GM19452 (cell line): ENCODE data around the gene KLHL10.
"Not testable (repeated sequence)": the region's sequence is repeated elsewhere in the genome, so short reads cannot be mapped to it uniquely, and the experiment has no call there.

ENCODE experiments used
- ATAC-seq: cut with Tn5 transposase; IDR thresholded peaks from one replicate; pipeline ENCODE4 v1.9.1; 2021; ENCODE audit not compliant: unreplicated experiment

Gene KLHL10

DNA sequence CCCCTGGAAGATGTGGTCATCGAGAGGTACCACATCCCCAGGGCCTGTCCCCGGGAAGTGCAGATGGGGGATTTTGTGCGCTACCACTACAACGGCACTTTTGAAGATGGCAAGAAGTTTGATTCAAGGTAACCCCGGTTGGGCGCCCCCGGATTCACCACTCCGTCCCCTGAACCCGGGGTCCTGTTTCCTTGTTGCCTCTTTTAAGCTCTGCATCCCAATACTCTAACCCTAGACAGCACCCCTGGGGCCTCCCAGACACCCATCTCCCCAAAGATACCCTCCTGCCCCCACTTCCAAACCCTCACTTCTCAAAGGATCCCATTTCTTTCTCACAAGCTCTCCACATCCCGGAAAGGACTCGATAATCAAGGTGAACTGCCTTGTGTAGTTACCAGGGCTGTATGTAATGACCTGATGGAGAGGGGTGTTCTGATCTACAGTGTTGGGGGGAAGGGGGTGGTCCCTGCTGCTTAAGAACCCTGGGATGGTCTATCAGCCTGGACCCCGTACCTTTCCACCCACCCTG lies 24.4 kb upstream of the KLHL10 start:
- no peak for ATAC-seq

DNA sequence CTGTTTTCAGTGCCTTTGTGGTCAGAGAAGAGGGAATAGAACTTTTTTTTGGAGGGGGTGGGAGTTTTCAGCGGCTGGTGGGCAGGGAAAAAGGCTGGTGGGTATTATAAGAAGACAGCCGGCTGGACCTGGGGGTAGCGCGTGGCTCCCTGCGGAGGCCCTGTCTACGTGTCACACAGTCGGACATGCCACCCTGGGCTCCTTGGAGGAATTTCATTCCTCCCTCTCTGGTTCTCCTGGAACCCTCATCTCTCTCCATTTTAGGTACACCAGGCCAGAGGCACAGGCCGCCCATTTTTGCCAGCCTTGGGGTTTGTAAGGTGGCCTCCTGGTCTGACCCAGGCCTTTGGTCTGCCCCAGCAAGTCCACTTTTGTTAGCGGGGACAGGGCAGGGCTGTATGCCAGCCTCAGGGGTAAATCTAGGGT lies 23.9 kb upstream of the KLHL10 start:
- no peak for ATAC-seq

GRCh38 chr17:41814195-41814594 lies 23.4 kb upstream of the KLHL10 start:
- ATAC-seq: no peak

- ATAC-seq: no peak
Observed at GRCh38 chr17:41816637-41817320, 20.8 kb upstream of the KLHL10 start.

GRCh38 chr17:41818024-41818423 lies 19.6 kb upstream of the KLHL10 start:
- ATAC-seq: no peak

DNA sequence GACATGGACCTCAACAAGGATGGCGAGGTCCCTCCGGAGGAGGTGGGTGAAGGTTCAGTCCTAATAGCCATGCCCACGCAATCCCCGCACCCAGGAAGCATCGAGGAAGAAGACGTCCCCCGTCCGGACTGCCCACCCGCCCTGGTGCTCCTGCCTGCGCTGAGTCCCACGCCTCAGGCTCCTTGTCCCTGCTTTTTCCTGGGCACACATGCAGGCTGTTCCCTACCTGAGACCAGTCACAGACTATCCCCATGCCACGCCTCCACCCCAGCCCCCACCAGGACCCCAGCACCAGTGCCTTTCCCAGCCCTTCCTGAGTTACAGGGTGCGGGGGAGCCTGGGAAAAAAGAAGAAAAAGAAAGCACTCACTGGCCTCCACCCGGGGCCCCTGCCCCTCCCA lies 15.8 kb upstream of the KLHL10 start:
- ATAC-seq: no peak

DNA sequence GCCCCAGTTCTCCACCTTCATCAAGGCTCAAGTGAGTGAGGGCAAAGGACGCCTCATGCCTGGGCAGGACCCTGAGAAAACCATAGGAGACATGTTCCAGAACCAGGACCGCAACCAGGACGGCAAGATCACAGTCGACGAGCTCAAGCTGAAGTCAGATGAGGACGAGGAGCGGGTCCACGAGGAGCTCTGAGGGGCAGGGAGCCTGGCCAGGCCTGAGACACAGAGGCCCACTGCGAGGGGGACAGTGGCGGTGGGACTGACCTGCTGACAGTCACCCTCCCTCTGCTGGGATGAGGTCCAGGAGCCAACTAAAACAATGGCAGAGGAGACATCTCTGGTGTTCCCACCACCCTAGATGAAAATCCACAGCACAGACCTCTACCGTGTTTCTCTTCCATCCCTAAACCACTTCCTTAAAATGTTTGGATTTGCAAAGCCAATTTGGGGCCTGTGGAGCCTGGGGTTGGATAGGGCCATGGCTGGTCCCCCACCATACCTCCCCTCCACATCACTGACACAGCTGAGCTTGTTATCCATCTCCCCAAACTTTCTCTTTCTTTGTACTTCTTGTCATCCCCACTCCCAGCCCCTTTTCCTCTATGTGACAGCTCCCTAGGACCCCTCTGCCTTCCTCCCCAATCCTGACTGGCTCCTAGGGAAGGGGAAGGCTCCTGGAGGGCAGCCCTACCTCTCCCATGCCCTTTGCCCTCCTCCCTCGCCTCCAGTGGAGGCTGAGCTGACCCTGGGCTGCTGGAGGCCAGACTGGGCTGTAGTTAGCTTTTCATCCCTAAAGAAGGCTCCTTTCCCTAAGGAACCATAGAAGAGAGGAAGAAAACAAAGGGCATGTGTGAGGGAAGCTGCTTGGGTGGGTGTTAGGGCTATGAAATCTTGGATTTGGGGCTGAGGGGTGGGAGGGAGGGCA lies 15.1 kb upstream of the KLHL10 start:
- ATAC-seq: no peak

GRCh38 chr17:41823141-41823524 lies 14.5 kb upstream of the KLHL10 start:
- ATAC-seq: no peak

DNA sequence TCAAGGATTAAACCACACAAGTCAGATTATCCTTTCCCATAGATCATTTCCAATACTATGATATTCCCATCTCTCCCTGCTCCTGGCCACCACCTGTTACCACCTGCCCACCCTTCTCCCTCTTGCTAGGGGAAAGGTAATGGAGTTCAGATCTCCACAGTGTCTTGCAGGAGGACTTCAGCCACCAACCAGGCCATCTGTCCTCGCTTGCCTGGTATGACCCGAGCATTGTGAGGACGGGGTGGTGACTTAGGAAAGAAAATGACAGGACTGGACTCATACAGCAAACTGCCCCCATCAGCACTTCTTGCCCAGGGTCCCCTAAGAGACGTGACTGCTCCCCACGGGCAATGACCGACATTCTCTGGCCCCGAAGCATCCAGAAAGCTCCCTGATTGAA lies 14.0 kb upstream of the KLHL10 start:
- ATAC-seq: no peak

GRCh38 chr17:41824086-41824485 lies 13.5 kb upstream of the KLHL10 start:
- no peak for ATAC-seq

GRCh38 chr17:41825175-41825845 lies 12.3 kb upstream of the KLHL10 start:
- no peak for ATAC-seq

DNA sequence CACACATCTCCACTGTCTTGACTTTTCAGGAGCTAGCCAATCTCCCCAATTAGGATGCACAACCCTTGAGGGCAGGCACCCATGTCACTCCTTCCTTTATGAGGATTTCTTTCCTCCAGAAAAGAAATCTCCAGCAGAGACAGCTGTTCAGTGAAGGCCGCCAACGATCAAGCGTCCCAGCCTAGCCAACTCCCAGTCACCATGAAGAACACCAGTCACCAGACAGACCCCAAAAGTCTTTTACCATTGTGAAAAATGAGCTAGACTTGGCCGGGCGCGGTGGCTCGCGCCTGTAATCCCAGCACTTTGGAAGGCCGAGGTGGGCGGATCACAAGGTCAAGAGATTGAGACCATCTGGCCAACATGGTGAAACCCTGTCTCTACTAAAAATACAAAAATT lies 7.7 kb upstream of the KLHL10 start:
- not testable (repeated sequence) for ATAC-seq

DNA sequence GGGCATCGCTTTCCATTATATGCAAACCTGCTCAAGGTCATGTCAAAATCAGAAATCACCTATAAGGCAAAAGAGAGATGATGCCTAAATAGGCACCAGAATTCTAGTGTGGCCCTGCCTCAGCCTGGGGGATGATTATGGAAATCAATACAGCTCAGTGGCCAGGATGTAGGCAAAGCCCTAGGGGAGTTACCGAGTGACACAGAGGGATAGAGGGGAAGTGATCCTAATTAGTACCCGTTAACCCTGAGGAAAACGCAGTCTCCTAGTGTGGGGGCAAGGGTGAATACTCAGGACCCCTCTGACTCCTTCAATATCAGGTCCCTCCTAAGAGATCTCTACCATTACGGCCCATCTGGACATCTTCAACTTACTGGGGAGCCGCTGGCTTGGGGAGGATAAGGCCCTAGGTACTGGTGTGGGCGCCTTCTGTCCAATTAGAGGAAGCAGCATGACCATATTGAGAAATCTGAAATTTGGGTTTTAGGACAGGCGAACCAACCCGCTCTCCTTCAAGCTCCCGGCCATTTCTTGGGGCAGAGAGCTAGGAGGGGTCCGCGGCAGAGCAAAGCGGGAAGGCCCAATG lies 2.3 kb upstream of the KLHL10 start:
- ATAC-seq: no peak

DNA sequence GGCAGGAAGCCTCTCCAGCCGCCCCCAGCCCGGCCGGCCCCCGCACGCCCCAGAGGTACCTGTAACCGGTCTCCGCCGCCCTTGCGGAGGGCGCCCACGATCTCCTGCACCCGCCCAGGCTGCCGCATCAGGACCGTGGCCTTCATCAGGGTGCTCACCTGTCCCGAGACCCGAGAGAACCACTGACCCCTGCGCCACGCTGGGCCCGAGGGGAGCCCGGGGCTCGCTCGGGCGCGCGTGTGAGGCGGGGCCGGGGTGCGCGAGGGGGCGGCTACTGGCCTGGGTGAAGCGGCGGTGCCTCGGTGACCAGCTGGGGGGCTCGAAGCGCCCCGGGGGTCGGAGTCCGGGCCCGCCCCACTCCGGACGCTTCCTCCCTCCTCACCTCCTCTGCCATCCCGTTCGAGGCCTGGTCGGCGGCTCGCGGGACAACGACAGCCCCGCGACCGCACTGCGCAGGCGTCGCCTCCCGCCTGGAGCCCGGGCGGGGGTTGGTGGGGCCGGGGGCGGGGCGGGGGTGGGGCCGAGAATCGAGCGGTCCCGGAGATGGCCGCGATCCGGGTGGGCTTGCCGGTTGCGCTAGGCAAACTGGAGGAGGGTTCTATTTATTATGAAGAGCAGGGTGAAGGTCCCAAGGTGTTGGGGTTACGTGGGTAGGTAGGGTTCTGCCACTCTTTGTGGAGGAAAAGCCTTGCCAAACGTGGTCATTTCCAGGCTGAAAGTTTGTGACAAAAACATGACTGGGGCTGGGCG lies 1.6 kb upstream of the KLHL10 start, which contains the start of gene NT5C3B:
TSS of gene NT5C3B (minus strand) at position 433 of the 750 bp plus-strand sequence. CDS start at position 394, 39 bp downstream.
- ATAC-seq: no peak

- no peak for ATAC-seq
Observed at GRCh38 chr17:41836550-41837196, 952 bp upstream of the KLHL10 start.

DNA sequence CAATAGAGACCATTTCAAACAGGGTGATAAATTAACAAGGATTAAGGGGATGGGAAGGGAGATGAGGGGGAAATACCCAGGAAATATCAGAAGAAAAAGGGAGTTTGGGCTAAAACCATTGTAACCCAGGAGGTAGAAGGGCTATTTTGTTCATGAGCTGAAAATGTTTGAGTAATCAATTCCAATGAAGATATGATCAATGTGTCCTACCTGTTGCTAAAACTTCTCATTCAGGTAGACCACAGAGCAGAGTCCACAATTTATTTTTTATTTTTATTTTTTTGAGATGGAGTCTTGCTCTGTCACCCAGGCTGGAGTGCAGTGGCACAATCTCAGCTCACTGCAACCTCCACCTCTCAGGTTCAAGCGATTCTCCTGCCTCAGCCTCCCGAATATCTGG lies 1.8 kb downstream of the KLHL10 start:
- not testable (repeated sequence) for ATAC-seq

DNA sequence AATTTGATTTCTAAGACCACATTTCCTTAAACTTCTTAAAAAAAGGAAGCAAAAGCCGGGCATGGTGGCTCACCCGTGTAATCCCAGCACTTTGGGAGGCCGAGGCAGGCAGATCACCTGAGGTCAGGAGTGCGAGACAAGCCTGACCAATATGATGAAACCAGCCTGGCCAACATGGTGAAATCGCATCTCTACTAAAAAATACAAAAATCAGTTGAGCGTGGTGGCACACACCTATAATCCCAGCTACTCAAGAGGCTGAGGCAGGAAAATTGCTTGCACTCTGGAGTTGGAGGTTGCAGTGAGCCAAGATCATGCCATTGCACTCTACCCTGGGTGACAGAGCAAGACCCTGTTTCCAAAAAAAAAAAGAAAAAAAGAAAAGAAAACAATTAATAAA lies 3.2 kb downstream of the KLHL10 start:
- not testable (repeated sequence) for ATAC-seq

- no peak for ATAC-seq
Observed at GRCh38 chr17:41844971-41845370, 7.3 kb downstream of the KLHL10 start.

GRCh38 chr17:41848788-41849187 lies 11.2 kb downstream of the KLHL10 start:
- no peak for ATAC-seq
